NCI-H2081 (cell line): Measurements from ENCODE around the gene SAXO2.
"Not testable (repeated sequence)": the region's sequence is repeated elsewhere in the genome, so short reads cannot be mapped to it uniquely, and the experiment has no call there.

Experiments used
- DNase-seq, 2 experiments: peaks; one replicate each; lab custom pipeline; 2025; lab: John Stamatoyannopoulos, UW

SAXO2 gene

GRCh38 chr15:82313951-82314768, 51.5 kb downstream of the SAXO2 start:
- not testable (repeated sequence) for DNase-seq

GRCh38 chr15:82314769-82315518, 52.3 kb downstream of the SAXO2 start:
- no peak for DNase-seq

GRCh38 chr15:82315519-82316246, 53.1 kb downstream of the SAXO2 start:
- no peak for DNase-seq

GRCh38 chr15:82316247-82317090, 53.9 kb downstream of the SAXO2 start:
- DNase-seq: not testable (repeated sequence)

- no peak for DNase-seq
These were observed 54.5 kb downstream of the SAXO2 start for GRCh38 chr15:82317091-82317489.

GRCh38 chr15:82317516-82317915, 54.9 kb downstream of the SAXO2 start:
- not testable (repeated sequence) for DNase-seq

GRCh38 chr15:82318281-82318680, 55.7 kb downstream of the SAXO2 start:
- not testable (repeated sequence) for DNase-seq

- DNase-seq: not testable (repeated sequence)
These were observed 57.1 kb downstream of the SAXO2 start for GRCh38 chr15:82319522-82320278.

GRCh38 chr15:82320861-82321260, 58.2 kb downstream of the SAXO2 start:
- not testable (repeated sequence) for DNase-seq

- not testable (repeated sequence) for DNase-seq
These were observed 59.9 kb downstream of the SAXO2 start for GRCh38 chr15:82322488-82322887.

- DNase-seq: not testable (repeated sequence)
These were observed 62.2 kb downstream of the SAXO2 start for GRCh38 chr15:82324831-82325230.

- DNase-seq: not testable (repeated sequence)
These were observed 63.0 kb downstream of the SAXO2 start for GRCh38 chr15:82325646-82326045.

GRCh38 chr15:82326896-82327295, 64.3 kb downstream of the SAXO2 start:
- not testable (repeated sequence) for DNase-seq

- not testable (repeated sequence) for DNase-seq
These were observed 64.8 kb downstream of the SAXO2 start for GRCh38 chr15:82327372-82327771.

GRCh38 chr15:82329039-82329438, 66.4 kb downstream of the SAXO2 start:
- DNase-seq: not testable (repeated sequence)

GRCh38 chr15:82330921-82331320, 68.3 kb downstream of the SAXO2 start:
- not testable (repeated sequence) for DNase-seq

- DNase-seq: not testable (repeated sequence)
These were observed 69.1 kb downstream of the SAXO2 start for GRCh38 chr15:82331576-82332304.

- DNase-seq: not testable (repeated sequence)
These were observed 70.3 kb downstream of the SAXO2 start for GRCh38 chr15:82332711-82333602.
